Erythroblast (primary cell): ENCODE measurements around the gene COL19A1.

Experiments used
- GATA1 ChIP-seq: IDR thresholded peaks from 2 replicates; pipeline ENCODE4 v1.6.1; 2011; ENCODE audit warnings: low read depth, mild to moderate bottlenecking, control low read depth, low read length, moderate library complexity
- POLR2A ChIP-seq: IDR thresholded peaks from 2 replicates; pipeline ENCODE4 v1.6.1; 2011; ENCODE audit warnings: mild to moderate bottlenecking, low read length

DNA sequence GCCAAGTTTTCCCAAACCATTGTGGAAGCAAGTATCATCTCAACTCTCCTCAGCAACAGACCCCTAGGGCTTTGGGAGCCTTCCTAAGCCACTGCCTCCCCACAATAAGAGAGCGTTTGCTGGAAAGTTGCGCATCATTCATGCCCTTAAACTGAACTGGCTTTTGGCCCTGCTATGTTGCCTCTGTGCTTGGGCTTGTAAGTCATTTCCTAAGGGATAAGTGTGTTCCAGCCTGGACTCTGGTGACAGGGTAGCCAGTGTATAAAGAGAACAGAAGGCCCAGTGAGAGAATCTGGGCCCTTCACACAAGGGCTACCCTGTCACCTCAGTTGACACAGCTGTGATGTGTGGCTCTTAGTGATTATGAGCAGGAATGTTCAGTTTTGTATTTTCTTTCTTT, 358.7 kb downstream of the COL19A1 start:
- TF ChIP-seq POLR2A (no peak), GATA1 (no peak)
